IPS-NIHi7 (cell line): ENCODE data around the gene RAPGEF5.

Source experiments
- DNase-seq: peaks from one replicate; pipeline ENCODE4 v3.0.0; 2012; ENCODE audit warnings: mixed read lengths; ENCODE audit errors: extremely low spot score

Gene RAPGEF5

DNA sequence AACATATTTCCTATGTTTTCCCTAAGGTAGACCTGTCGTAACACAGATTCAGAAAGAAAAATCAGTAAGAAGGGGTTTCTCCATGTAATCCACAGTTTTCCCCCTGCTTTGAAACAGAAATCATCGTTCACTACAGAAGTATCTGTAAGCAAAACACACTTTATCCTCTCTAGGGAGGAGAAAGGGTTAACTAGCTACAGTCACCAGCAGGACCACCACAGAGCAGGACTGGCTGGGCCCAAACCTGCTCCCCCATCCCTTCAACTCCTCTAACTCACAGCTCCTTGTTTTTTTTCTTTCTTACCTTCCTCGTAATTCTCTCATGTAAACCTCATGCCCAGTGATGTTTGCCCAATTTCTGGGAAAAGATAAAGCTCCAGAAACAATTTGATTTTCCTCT, 167.7 kb downstream of the RAPGEF5 start:
- no peak for DNase-seq

DNA sequence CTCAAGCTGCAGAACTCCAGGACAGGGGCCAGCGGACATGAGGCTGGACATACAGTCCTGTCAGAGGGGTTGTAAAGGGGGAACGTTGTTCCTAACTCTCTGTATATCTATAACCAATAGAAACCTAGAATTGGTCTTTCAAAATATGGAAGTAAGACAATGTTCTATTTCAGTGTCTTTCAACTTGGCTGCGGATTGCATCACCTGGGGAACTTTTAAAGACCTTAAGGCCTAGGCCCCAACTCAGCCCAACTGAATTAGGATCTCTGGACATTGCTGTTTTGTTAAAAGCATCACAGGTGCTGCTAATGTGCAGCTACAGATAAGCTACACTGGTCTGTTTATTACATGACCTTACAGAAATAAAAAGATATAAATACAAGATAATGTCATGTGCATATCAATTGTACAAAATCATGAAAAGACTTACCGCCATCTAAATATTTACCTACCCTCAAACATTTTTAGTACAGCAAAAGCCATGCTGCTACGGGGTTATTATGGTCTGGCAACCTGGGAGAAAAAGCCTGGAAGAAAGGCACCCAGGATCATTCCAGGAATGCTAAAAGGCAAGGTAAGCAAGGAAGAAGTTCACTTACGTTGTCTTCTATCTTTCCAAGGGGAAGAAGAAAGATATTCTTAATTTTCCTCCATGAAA, 169.1 kb downstream of the RAPGEF5 start:
- no peak for DNase-seq

DNA sequence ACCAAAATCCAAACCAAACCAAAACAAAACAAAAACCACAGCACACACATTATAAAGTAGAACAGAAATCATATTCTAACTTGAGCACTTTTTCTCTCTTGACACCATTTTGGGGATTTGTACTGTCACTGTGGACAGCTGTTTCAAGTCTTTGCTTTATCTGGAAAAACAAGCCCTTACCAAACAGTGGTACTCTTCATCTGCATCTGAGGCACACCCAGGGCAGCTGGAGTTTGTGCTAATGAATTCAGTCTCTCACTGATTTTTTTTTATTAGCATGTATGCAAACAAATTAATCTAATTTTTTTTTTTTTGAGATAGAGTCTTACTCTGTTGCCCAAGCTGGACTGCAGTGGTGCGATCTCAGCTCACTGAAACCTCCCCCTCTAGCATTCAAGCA, 171.4 kb downstream of the RAPGEF5 start:
- no peak for DNase-seq

DNA sequence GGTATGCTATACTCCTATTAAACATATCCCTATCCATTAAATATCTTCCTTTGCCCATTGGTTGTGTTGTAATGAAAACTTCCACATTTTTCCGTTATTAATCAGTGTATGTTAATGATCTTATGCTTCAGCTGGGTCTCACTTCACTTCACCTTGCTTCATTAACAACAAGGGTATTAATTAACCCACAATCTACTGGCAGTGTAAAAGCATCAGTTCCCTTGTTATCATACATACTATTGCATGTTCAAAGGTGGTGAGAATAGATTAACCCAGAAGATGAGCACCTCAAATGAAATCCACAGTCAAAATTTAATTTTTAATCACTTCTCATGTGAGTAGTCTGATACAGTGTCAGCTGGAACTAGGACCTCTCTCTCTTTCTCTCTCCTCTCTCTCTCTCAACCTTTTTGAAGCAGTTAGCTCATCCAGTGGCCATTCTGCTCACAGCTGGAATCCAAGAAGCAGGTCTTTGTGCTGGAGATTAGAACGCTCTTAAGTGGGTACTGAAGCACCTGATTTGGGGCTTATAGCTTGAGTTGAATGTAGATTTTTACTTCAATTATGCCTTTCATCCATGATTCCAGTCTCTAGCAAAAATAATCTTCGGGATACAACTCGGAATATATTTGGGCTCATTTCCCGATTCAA, 172.3 kb downstream of the RAPGEF5 start:
- DNase-seq: peak; percentile 25

DNA sequence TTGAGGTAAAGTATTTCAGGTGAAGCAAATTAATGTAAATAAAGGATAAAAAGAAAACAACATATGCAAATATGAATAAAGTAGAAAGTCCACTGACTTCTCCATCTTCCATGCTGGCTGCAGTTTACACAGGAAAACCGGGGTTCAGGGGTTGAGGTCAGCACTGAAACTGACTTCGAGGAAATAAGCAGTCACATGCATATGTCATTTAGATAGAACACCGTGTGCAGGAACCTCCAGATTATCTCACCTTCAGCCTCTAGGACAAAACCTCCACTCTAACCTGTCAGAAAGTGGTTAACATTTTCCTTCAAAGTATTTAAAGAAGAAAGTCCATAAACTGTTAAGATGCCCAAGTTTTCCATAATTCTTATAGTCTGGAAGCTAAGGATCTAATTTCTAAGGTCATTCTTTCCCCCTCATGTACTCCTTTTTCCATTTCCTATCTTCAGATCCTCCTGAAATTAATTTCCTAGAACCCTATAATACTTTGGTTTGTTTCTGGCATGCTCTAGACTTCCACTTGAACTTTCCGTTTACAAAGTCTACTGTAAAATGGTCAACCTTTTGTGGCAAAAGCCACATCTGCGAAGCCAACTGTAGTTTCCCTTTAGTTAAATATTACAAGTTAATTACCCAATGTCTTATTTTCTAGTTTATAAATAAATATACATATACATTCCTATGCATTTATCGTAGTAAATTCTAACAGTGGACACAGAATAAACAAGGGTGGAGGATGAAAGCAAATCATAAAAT, 173.3 kb downstream of the RAPGEF5 start:
- DNase-seq: no peak

DNA sequence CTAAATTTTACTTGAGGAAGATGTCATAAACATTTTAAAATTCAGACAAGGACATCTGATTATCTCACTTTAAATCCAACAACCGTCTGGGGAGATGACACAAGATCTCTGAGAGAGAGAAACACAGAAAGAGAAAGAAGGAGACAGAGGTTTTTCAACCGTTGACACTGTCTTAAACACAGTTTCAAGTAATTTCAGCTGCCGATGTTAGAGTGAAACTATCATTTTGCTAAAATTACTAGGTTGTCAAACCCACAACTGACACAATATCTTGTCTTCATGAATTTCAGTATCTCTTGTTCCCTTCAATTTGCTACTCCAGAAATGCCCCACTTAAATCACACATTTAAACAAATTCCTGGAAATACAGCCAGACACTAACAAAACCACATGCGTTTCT, 174.8 kb downstream of the RAPGEF5 start:
- no peak for DNase-seq

DNA sequence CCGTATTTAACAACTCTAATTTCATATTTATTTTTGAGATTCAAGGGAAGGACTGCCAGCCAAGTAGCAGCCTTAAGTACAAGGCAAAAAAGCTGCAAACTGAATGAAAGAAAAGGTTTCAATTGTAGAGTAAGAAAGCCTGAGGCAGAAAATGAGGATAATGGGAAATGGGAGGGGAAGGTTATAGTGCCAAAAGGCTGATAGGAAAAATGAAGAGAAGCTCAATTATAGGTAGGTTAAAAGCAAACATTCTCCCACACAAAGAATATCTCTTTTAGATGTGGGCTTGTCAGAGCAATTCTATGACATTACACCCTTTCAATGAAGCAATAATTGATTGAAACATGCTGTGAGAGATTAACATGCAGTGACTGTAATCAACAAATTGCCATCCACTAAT, 175.3 kb downstream of the RAPGEF5 start:
- DNase-seq: no peak

DNA sequence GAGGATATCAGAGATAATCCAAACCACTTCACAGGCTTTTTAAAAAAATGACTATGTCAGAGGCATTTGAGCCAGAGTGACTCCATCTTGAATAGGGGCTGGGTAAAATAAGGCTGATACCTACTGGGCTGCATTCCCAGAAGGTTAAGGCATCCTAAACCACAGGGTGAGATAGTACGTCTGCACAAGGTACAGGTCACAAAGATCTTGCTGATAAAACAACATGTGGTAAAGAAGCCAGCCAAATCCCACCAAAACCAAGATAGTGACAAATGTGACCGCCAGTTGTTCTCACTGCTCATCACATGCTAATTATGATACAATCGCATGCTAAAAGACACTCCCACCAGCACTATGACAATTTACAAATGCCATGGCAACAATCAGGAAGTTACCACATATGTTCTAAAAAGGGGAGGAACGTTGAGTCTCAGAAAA, 177.5 kb downstream of the RAPGEF5 start:
- DNase-seq: no peak

DNA sequence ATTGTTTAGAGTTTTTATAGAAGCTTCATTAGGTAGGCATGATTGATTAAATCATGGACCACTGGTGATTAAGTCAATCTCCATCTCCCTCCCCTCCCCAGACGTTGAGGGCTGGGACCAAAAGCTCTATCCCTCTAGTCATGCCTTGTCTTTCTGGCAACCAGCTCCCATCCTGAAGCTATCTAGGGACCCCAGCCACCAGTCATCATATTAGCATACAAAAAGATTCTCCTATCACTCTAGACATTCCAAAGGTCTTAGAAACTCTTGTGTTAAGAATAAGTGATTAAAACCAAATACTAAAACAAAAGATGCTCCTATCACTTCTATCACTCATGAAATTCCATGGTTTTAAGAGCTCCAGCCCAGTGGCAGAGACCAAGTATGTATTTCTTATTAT, 178.2 kb downstream of the RAPGEF5 start:
- no peak for DNase-seq

DNA sequence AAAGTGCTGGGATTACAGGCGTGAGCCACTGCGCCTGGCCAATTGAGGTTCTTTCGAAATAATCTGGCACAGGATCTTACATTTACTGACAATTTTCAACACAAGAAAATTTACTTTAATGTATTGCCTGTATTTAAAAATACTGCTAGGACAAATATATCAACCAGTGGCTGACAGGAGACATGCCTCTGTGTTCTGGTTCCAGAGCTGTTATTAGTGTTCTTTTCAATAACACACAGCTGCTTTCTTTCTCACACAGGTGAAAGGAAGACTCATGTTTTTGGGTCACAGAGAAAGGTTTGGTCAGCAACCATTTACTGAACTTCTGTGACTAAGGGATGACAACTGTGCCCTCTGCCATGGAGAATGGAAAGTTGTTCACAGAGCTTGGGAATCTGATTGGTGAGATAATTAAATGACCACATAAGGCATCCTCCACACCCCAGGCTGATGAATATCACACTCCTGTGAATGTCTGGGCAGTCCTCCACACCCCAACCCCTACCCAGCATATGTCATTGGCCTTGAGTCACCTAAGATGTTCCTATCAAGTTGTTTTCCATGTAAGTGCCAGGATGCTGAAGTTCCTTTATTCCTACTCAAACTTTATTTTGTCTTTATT, 180.1 kb downstream of the RAPGEF5 start:
- DNase-seq: no peak

DNA sequence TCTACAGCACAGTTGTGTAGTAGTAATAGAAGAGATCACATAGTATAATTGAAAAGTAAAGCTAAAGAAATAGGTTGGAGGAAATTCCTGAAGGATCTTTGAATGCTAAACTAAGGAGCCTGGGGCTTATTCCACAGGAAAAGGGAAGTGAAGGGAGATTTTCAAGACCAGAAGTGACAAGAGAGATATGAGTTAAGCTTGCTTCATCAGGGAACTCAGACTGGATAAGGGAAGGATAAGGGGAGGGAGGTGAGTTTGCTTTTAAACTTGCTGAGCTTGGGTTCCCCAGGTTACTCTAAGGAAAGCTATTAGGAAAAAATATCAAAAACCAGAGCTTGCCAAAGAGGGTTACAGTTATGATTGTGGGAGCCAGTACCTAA, 182.4 kb downstream of the RAPGEF5 start:
- DNase-seq: no peak

DNA sequence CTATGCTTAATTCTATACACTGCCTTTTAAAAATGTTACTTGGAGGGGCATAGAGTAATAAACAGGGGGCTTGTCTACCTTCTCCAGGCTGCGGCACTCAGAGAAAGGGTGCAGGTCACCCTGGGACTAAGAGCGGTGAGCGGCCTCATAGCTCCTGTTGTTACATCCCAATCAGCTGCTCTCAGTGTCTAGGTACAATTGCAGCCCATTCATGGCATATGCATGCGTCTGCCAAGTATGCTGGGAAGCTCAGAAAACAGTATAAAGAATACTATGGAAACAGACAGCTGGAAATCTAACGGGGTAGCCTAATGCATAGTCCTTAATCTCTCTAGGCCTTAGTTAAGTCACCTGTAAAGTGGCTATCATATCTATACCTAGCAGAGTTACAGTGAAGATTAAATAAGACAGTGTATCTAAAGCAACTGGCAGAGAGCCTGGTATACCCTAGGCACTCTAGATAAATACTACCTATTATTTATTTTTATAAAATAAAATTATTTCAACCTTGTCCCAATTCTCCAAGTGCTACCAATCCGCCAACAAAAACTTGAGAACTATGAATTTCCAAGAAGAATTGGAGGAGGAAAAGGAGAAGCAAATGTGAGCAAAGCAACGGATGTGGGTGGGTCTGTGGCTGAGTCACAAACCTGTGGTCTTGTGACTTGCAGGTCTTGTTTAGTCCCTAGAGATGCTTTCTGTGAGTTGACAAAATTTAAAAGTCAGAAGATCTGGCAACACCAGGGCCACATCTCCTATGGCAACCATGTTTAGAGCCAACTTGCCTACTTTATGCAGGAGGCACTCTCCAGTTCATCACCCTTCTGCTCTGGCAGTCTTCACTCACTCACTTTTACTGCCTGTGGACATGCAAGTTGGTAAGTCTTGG, 183.0 kb downstream of the RAPGEF5 start:
- no peak for DNase-seq

DNA sequence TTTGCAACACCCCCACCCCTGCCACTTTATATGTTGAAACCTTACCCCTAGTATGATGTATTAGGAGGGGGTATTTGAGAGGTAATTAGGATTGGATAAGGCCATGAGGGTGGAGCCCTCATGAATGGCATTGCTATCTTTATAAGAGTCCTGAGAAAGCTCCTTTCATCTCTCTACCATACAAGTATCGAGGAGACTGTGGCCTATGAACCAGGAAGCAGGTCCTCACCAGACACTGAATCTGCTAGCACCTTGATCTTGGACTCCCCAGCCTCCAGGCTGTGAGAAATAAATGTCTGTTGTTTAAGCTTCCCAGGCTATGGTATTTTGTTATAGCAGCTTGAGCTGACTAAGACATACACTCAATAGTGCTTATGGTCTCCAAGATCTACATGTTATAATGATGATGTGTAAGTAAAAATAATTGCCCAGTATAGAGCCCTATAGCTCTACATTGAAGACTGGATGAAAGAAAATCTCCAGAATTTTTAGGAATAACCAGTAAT, 188.8 kb downstream of the RAPGEF5 start:
- no peak for DNase-seq

DNA sequence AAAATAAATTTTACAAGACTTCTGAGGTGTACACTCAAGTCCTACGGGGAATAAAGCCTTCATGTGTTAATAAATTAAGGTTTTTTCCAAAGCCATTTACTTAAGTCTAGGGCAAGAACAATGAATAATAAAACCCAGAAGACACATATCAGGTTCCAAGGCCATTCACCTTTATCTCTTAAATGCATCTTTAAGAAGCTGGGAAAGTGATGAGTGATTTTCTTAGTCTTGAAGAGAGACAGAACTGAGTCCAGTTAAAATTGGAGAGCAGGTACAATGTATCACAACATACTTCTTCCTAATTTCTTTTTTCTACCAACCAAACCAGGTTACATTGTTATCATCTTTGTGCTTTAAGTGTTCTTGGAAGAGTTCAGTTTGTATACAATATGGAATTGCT, 189.5 kb downstream of the RAPGEF5 start:
- DNase-seq: no peak

DNA sequence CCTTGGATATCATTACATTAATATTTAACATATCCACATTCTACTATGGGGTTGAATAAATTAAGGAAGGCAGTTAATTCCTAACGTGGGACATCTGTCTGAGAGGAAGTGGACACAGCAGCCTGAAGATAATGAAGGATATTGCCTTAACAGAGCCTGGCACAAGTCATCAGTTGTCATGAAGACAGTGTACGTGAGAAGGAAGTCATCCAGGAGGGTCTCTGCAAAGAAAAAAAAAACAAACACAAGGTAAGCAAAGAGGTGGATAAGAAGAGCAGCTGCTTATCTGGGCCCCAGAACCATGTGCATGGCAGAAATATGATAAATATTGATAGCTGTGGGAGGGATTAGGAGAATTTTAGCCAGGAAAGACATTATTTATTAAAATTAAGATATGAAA, 190.0 kb downstream of the RAPGEF5 start:
- no peak for DNase-seq

DNA sequence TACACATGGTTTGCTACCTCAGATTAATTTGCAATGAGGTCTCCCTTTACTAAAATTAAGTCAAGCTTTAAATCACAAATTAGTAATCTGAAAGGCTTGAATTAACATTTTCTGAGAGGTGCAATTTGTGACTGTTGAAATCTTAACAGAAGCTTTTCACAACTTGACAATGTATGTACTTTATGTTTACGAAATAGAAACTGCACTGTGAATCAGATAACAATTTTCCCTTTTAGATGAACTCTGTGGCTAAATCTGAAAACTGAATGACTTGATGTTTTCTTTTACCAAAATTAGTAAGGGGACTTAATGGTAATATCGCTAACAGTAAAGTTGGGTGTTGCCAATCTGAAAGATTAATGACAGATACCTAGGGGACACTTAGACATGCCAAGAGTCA, 197.6 kb downstream of the RAPGEF5 start:
- DNase-seq: no peak

DNA sequence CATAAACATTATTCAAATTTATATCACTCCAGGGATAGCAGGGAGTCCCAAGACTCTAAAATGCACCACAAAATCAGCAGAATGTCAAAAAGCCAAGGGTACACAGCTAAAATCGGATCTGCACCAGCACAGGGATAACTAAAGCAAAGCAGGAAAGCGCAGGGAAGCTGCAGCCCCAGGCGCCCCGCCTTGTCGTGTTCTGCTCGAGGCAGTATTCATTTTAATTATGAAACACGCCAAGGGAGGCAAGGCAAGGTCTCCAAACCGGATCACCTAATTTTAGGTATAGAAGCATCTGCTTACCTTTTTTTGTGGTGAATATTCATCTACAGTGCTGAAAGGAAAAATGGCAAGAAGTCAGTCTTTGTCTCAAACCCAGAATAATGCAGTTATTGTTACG, 199.4 kb downstream of the RAPGEF5 start:
- DNase-seq: no peak

DNA sequence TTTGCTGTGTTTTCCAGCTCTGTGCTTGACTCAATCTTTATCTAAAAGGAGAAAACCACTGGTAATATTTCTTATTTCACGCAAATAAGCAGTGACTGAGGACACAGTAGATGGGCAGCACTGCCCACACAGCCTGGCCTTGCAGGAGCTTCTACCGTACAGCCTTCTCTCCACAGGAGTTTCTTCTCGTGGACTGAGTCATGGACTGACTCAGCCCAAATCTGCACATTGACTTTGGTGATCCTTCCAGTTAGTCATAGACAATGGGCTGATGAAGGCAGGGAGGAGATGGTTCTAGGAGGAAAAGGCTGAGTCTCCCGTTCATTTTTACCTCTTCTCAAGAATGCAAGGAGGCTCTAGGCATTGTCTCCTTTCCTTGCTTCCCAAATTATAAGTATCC, 200.7 kb downstream of the RAPGEF5 start:
- no peak for DNase-seq

DNA sequence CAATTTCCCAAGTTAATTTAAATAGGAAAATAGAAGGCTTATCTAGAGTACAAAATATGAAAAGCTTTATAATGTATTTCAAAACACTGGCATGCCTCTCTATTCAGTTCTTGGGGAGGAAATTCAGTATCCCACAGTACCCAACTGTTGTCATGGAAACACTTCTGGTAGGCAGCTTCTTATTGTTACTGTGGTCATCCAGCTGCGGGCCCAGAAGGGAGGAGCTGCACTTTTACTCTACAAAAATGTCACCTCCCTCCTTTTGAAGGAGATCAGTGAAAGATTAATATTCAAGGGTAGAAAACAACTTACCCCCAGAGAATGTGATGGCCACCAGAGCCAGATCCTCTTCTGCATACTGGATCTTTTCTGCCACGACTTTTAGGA, 202.8 kb downstream of the RAPGEF5 start:
- no peak for DNase-seq

DNA sequence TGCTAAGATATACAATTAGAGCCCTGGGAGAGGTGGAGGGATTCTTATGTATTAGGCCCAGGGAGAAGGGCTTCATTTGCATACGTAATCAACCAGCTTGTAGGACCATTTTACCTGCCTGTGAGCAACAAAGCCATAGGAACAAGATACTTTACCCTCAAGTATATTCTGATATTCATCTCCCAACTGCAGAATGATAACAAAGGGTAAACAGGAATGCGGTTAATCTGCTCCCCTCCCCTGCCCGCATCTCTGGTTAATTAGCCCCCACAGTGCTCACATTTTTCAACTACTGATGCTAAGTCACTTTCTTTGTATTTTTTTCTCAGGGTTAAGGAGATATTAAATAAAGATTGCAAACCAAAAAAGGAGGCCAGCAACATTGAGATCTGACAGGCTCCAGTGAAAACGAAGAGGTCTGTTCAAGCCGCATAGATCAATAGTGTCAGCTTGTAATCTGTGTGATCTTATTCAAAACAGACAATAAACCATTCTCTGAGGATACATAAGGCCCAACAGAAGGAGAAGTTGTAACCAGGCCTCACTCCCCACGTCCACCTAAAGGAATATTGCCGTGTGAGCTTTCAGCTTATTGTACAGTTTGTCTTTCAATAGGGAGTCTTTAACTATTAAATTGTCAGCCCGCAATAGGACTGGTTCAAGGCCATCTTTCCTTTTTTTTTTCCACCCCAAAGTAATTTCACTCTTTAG, 203.4 kb downstream of the RAPGEF5 start:
- DNase-seq: no peak

DNA sequence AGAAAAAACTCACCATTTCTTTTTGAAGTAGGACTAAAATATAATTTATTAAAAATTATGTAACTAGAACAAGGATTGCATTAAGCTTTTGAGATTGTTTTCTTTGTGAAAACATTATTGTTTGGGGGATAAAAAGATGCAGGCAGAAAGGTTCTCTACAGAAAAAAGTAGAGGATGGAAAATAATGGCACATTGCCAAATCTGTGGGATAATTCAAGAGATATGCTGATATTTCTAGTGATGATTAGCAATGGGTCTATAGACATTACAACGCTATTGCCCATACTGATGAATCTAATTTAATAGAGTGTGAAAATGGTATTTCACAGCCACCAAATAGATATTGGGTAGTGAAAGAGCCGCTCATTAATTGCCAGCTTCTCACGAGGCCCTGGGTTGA, 204.3 kb downstream of the RAPGEF5 start:
- no peak for DNase-seq
